T-helper 1 cell treated with Interleukin-12 subunit alpha and Interleukin-12 subunit beta and Interleukin-4 antibody, amounts not matched to agents 30 μg/mL and 1 μg/mL, for 36 hours (primary cell): ENCODE measurements around the gene MATN1.
"Not testable (repeated sequence)": the region's sequence is repeated elsewhere in the genome, so short reads cannot be mapped to it uniquely, and the experiment has no call there.

Experiments used
- H3K27ac Mint-ChIP-seq: one replicate; pipeline ENCODE4 v1.8.0; 2021; ENCODE audit warnings: mild to moderate bottlenecking, mixed read lengths
- H3K27me3 Mint-ChIP-seq: one replicate; pipeline ENCODE4 v1.8.0; 2021; ENCODE audit warnings: low read depth, mixed read lengths
- H3K36me3 Mint-ChIP-seq: one replicate; pipeline ENCODE4 v1.8.0; 2021; ENCODE audit warnings: low read depth, mixed read lengths
- H3K4me1 Mint-ChIP-seq: one replicate; pipeline ENCODE4 v1.8.0; 2021; ENCODE audit warnings: low read depth, mixed read lengths
- H3K4me3 Mint-ChIP-seq: one replicate; pipeline ENCODE4 v1.8.0; 2021; ENCODE audit warnings: mild to moderate bottlenecking, moderate library complexity, mixed read lengths
- H3K9me3 Mint-ChIP-seq: one replicate; pipeline ENCODE4 v1.8.0; 2021; ENCODE audit warnings: mixed read lengths

Gene MATN1

DNA sequence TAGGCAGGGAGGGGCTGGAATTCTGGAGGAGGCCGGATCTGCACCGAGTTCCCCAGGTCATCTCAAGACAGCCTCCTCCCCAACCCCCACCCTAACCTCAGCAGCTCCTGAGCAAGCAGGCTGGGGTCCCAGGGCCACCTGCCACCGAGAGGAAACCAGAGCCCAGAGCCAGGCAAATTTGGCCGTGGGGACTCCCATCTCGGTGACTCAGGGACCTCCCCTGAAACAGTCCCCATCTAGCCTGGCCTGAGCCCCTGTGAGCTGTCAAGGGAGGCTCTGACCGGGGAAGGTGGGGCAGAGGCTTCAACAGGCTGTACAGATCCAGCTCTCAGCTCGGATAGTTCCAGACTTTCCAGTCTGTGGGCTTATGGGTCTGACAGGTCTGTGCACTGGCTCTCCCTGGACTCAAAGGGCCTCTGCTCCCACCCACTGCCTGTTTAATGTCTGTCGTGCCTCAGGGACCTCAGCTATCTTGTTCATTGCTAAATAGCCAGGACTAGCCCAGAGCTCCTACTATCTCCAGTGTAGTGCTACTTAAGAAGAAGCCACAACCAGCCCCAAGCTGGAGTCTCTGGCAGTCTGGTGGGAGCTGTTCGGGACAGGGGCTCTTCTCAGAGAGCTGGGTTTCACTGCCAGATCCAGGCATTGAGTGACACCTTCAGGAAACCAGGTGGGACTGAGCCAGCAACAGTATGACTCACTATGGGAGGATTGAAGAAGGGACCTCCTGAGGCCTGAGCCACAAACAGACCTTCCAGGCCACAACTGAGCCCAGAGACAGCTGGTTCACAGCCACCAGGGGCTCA is 25.6 kb downstream of the MATN1 start:
- no peak overlapping the region for H3K27ac Mint-ChIP-seq
- H3K36me3 Mint-ChIP-seq, result no peaks in the 10 kb centered on the region
- peaks cover 4% of the 10 kb centered on the region for H3K27me3 Mint-ChIP-seq
- no peak overlapping the region for H3K4me3 Mint-ChIP-seq
- H3K4me1 Mint-ChIP-seq, result peaks cover 2% of the 10 kb centered on the region
- no peaks in the 10 kb centered on the region for H3K9me3 Mint-ChIP-seq

GRCh38 chr1:30696831-30697230 is 26.6 kb downstream of the MATN1 start:
- Mint-ChIP-seq H3K27me3 (peaks cover 4% of the 10 kb centered on the region), H3K4me1 (peaks cover 4% of the 10 kb centered on the region), H3K4me3 (no peak overlapping the region), H3K9me3 (no peaks in the 10 kb centered on the region), H3K36me3 (no peaks in the 10 kb centered on the region), H3K27ac (no peak overlapping the region)

DNA sequence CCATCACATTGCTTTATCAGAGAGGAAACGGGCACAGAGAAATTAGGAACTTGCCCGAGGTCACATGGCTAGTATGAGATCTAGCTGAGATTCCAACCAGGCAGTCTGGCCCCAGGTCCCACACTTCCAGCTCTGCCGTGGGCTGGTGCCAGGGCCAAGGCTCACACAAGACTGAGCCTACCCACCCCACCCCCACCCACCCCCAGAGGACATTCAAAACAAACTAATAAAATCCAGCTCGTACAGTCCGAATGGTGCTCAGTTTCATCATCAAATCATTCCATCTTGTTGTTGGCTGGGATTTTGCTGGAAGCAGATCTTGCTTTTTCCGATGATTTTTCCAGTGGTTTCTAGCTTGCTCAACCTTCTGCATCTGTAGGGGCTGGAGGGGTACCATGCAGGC is 27.9 kb downstream of the MATN1 start:
- H3K9me3 Mint-ChIP-seq, result no peaks in the 10 kb centered on the region

GRCh38 chr1:30694280-30695175 is 28.9 kb downstream of the MATN1 start:
- peaks cover 8% of the 10 kb centered on the region for H3K27me3 Mint-ChIP-seq
- H3K4me3 Mint-ChIP-seq, result no peak overlapping the region
- H3K36me3 Mint-ChIP-seq, result no peaks in the 10 kb centered on the region
- peaks cover 4% of the 10 kb centered on the region for H3K4me1 Mint-ChIP-seq
- H3K9me3 Mint-ChIP-seq, result no peaks in the 10 kb centered on the region
- H3K27ac Mint-ChIP-seq, result no peak overlapping the region

More for the DNA sequence above, 27.9 kb downstream of the MATN1 start:
- Mint-ChIP-seq H3K4me3 (no peak overlapping the region), H3K27ac (no peak overlapping the region), H3K4me1 (peaks cover 4% of the 10 kb centered on the region), H3K27me3 (peaks cover 4% of the 10 kb centered on the region), H3K36me3 (no peaks in the 10 kb centered on the region)

- H3K27ac Mint-ChIP-seq, result no peak overlapping the region
- H3K27me3 Mint-ChIP-seq, result peaks cover 8% of the 10 kb centered on the region
- no peaks in the 10 kb centered on the region for H3K36me3 Mint-ChIP-seq
- H3K4me3 Mint-ChIP-seq, result no peak overlapping the region
- peaks cover 4% of the 10 kb centered on the region for H3K4me1 Mint-ChIP-seq
- H3K9me3 Mint-ChIP-seq, result no peaks in the 10 kb centered on the region
Observed at GRCh38 chr1:30693822-30694221, 29.6 kb downstream of the MATN1 start.

DNA sequence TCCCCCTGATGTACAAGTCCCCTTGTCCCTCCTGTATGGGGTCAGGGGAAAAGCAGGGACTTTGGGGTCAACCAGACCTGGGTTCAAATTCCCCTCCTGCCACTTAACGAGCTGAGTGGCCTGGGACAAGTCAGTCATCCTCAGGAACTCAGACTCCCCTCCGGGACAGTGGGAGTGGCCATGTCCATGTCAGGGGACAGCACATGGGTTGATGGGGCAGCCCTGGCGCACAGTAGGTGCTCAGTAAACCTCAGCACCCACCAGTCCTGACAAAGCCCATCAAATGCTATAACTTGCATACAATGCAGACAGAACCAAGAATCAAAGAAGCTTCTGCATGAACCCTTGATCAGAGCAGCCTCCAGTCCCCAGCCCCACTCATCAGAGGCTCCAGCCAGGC is 30.0 kb downstream of the MATN1 start:
- Mint-ChIP-seq H3K4me3 (no peak overlapping the region), H3K9me3 (no peaks in the 10 kb centered on the region), H3K27me3 (peaks cover 8% of the 10 kb centered on the region), H3K4me1 (peaks cover 4% of the 10 kb centered on the region), H3K36me3 (no peaks in the 10 kb centered on the region), H3K27ac (no peak overlapping the region)

- H3K27ac Mint-ChIP-seq, result no peak overlapping the region
- H3K9me3 Mint-ChIP-seq, result no peaks in the 10 kb centered on the region
- H3K27me3 Mint-ChIP-seq, result peaks cover 8% of the 10 kb centered on the region
- no peak overlapping the region for H3K4me3 Mint-ChIP-seq
- no peaks in the 10 kb centered on the region for H3K36me3 Mint-ChIP-seq
- H3K4me1 Mint-ChIP-seq, result peaks cover 4% of the 10 kb centered on the region
Observed at GRCh38 chr1:30692948-30693301, 30.5 kb downstream of the MATN1 start.

DNA sequence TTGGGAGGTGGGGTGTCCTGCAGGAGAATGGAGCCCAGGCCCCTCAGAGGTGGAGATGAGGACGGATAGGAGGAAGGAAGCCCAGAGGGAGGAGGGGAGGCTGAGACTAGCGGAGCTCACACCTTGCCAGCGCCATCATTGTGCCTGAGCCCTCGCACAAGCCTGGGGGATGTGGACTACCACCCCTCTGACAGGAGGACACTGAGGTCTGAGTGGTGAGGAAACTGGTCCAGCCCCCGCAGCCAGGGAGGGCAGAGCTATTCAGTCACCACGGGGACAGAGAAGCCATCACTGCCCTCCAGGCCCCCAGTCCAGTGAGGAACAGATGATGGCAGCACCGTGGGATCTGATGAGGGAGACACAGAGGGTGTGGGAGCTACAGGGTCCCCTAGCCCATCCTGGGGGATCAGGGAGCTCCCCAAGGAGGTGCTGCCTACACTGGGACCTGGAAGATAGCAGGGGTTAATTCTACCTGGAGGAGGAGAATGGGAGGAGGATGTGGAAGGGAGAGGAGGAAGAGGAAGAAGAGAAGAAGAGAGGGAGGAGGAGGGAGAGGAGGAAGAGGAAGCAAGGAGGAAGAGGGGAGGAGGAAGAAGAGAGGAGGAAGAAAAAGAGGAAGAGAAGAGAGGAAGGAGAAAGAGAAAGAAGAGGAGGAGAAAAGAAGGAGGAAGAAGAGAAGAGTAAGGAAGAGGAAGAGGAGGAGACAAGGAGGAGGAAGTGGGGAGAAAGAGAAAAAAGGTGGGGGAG is 31.0 kb downstream of the MATN1 start:
- Mint-ChIP-seq H3K9me3 (no peaks in the 10 kb centered on the region), H3K4me3 (no peak overlapping the region), H3K27me3 (peaks cover 11% of the 10 kb centered on the region), H3K36me3 (no peaks in the 10 kb centered on the region), H3K4me1 (peaks cover 4% of the 10 kb centered on the region), H3K27ac (no peak overlapping the region)

GRCh38 chr1:30691480-30691879 is 31.9 kb downstream of the MATN1 start:
- Mint-ChIP-seq H3K9me3 (no peaks in the 10 kb centered on the region), H3K4me3 (no peak overlapping the region), H3K36me3 (no peaks in the 10 kb centered on the region), H3K27ac (no peak overlapping the region), H3K4me1 (peaks cover 4% of the 10 kb centered on the region), H3K27me3 (peaks cover 20% of the 10 kb centered on the region)

- Mint-ChIP-seq H3K9me3 (no peaks in the 10 kb centered on the region), H3K4me1 (peaks cover 4% of the 10 kb centered on the region), H3K27me3 (peaks cover 25% of the 10 kb centered on the region), H3K27ac (no peak overlapping the region), H3K4me3 (no peak overlapping the region), H3K36me3 (no peaks in the 10 kb centered on the region)
Observed at GRCh38 chr1:30689901-30690645, 33.3 kb downstream of the MATN1 start.

- Mint-ChIP-seq H3K27me3 (peaks cover 34% of the 10 kb centered on the region), H3K36me3 (no peaks in the 10 kb centered on the region), H3K4me1 (peaks cover 5% of the 10 kb centered on the region), H3K4me3 (no peak overlapping the region), H3K9me3 (no peaks in the 10 kb centered on the region), H3K27ac (no peak overlapping the region)
Observed at GRCh38 chr1:30688920-30689794, 34.2 kb downstream of the MATN1 start.

DNA sequence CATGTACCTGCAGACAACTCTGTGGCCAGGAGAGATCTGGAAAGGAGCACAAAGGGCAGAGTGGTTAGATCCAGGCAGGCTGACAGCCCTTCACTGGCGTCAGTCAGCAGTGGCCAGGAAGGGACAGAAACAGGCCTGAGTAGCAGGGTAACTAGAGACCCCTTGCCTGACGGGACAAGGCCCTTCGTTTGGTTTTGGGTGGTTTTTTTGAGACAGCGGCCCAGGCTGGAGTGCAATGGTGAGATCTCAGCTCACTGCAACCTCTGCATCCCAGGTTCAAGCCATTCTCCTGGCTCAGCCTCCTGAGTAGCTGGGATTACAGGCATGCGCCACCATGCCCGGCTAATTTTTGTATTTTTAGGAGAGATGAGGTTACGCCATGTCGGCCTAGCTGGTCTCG is 34.9 kb downstream of the MATN1 start:
- H3K4me3 Mint-ChIP-seq, H3K9me3 Mint-ChIP-seq, H3K4me1 Mint-ChIP-seq, H3K27ac Mint-ChIP-seq, H3K36me3 Mint-ChIP-seq: not testable (repeated sequence)
- H3K27me3 Mint-ChIP-seq, result peaks cover 41% of the 10 kb centered on the region

- H3K9me3 Mint-ChIP-seq, result no peaks in the 10 kb centered on the region
- H3K4me1 Mint-ChIP-seq, result peaks cover 3% of the 10 kb centered on the region
- peaks cover 45% of the 10 kb centered on the region for H3K27me3 Mint-ChIP-seq
- no peak overlapping the region for H3K4me3 Mint-ChIP-seq
- no peaks in the 10 kb centered on the region for H3K36me3 Mint-ChIP-seq
- no peak overlapping the region for H3K27ac Mint-ChIP-seq
Observed at GRCh38 chr1:30687886-30688285, 35.5 kb downstream of the MATN1 start.
